ENCODE data around the gene BCR.

BCR gene

DNA sequence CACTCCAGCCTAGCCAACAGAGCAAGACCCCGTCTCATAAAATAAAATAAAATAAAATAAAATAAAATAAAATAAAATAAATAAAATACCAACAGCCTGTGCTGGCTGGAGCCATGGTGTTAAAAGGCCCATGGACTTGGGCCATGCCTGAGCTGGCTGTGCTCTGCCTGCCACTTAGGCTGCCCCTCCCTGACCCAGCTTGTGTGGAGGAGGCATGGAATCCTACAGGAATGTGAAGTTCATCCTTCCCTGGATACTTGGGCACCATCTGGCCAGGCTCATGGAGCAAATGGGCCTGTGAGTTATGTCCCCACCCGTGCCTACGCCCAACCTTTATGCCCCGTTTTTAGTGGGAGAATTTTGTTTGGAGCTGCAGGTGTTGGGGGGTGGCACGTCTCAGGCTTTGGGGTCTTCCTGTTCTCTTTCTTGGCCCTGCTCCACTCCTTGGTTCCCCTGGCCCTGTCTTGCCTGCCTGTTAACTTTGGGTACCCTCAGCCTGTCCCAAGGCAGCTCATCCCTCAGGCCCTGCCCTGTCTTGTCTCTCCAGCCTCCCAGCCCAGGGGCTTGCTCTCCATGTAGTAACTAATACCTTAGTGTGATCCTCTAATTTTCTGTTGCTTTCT, 51.3 kb downstream of the BCR start:
- TF ChIP-seq, protein P1, sequence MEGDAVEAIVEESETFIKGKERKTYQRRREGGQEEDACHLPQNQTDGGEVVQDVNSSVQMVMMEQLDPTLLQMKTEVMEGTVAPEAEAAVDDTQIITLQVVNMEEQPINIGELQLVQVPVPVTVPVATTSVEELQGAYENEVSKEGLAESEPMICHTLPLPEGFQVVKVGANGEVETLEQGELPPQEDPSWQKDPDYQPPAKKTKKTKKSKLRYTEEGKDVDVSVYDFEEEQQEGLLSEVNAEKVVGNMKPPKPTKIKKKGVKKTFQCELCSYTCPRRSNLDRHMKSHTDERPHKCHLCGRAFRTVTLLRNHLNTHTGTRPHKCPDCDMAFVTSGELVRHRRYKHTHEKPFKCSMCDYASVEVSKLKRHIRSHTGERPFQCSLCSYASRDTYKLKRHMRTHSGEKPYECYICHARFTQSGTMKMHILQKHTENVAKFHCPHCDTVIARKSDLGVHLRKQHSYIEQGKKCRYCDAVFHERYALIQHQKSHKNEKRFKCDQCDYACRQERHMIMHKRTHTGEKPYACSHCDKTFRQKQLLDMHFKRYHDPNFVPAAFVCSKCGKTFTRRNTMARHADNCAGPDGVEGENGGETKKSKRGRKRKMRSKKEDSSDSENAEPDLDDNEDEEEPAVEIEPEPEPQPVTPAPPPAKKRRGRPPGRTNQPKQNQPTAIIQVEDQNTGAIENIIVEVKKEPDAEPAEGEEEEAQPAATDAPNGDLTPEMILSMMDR (IDR thresholded peaks at IDR 0.05; ENCODE audit: insufficient read depth, low read length, poor library complexity, severe bottlenecking), result no peak
- DNase-seq (ENCODE audit: extremely low read depth, insufficient read length), result no peak
- no peak overlapping the region for H3K4me3 ChIP-seq (replicated peaks; ENCODE audit: low read depth, low read length)
- H3K27me3 ChIP-seq (replicated peaks; ENCODE audit: control insufficient read depth, insufficient read depth, low read length), result no peaks in the 10 kb centered on the region
- H3K36me3 ChIP-seq (ENCODE audit: control insufficient read depth, insufficient read depth, low read length), result 0 out of 2 replicates have a peak, but pooled peaks cover 1% of the 10 kb centered on the region

DNA sequence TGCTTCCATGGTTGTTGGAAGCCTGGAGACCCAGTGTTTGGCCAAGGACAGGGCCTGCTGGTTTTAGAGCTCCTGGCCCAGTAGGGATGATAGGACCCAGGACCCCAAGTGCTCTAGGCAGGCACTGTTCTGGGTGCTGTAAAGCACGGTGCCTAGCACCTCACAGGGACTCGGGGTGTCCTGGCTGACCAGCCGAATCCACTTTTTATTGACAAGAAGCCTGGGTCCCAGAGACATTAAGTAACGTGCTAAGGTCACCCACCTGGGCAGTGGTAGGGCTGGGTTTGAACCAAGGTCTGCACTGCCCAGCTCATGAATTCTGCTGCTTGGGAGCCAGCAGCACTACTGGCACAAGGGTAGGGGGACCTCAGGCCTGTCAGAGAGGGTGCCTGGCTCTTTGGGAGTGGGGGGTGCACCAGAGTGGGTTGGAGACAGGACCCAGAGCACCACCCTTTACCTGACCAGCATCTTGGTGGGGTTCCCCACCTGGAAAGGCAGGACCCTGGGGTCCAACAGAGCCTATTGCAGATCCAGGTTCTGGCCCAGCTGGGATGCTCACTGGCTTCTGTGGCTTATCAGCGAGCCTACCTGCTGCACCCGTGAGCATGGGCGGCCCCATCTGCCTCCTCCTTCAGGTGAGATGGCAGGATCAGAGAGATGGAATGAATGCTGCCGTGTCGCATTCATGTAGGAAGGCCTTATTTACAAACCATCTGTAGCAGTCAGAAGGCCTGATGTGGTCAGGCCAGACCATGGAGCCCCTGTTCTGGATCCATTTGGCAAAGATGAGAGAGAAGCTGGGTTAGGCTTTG, 52.0 kb downstream of the BCR start:
- Histone ChIP-seq H3K27me3 (replicated peaks; ENCODE audit: control insufficient read depth, insufficient read depth, low read length) (no peaks in the 10 kb centered on the region), H3K4me3 (replicated peaks; ENCODE audit: low read depth, low read length) (no peak overlapping the region), H3K36me3 (ENCODE audit: control insufficient read depth, insufficient read depth, low read length) (peaks cover 1% of the 10 kb centered on the region; the same call in 1 of the 2 replicates)
- no peak for DNase-seq (ENCODE audit: extremely low read depth, insufficient read length)
- TF ChIP-seq, protein P1 (IDR thresholded peaks at IDR 0.05; ENCODE audit: insufficient read depth, low read length, poor library complexity, severe bottlenecking), result no peak

DNA sequence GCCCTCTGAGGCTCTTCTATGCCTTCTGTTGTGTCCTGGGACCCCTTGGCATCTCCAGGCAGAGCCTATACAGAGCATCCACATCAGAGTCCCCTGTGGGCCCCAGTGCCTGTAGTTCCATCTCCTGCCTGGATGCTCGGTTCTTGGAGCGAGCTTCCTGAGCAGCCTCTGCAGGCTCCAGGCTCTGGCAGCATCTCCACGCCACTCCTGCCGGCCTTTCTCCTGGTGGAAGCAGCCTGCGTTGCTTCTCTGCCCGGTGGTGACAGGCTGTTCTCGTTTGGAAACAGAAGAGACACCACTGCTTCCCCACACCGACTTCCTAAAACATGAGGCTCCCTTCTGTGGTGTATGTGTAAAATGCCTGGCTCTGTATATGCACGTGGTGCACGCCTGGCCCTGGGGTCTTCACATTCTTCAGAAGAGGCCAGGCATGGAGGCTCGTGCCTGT, 52.8 kb downstream of the BCR start:
- Histone ChIP-seq H3K27me3 (replicated peaks; ENCODE audit: control insufficient read depth, insufficient read depth, low read length) (no peaks in the 10 kb centered on the region), H3K4me3 (replicated peaks; ENCODE audit: low read depth, low read length) (no peak overlapping the region), H3K36me3 (ENCODE audit: control insufficient read depth, insufficient read depth, low read length) (peaks cover 1% of the 10 kb centered on the region; the same call in 1 of the 2 replicates)
- TF ChIP-seq, protein P1 (IDR thresholded peaks at IDR 0.05; ENCODE audit: insufficient read depth, low read length, poor library complexity, severe bottlenecking), result no peak
- DNase-seq (ENCODE audit: extremely low read depth, insufficient read length), result no peak

DNA sequence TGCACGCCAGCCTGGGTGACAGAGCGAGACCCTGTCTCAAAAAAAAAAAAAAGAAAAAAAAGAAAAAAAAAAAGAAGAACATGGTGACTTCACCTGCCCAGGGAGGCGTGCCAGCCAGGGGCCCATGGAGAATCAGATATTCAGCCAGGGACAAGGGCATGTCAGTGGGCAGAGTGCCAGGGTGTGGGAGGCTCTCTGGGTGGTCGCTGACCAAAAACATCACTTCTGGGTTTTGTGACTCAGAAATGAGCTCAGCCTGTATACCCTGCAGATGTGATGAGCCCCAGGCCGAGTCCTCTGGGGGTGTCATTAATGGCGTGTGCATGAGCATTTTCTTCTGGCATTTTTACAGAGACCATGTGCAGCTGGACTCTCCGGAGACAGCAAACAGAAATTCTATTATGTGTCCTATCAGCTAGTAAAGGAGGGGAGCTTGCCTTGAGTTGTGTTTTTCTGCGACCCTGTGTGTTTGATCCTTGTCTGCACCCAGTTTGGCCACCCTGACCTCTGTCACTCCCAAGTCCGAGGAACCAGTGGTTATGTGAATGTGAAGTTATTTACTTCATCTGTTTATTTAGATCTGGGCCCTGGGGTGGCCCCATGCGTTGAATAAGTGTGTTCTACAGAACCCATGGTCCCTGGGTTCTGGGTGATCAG, 53.6 kb downstream of the BCR start:
- no peaks in the 10 kb centered on the region for H3K27me3 ChIP-seq (replicated peaks; ENCODE audit: control insufficient read depth, insufficient read depth, low read length)
- DNase-seq (ENCODE audit: extremely low read depth, insufficient read length), result no peak
- peaks cover 1% of the 10 kb centered on the region; the same call in 1 of the 2 replicates for H3K36me3 ChIP-seq (ENCODE audit: control insufficient read depth, insufficient read depth, low read length)
- TF ChIP-seq, protein P1 (IDR thresholded peaks at IDR 0.05; ENCODE audit: insufficient read depth, low read length, poor library complexity, severe bottlenecking), result no peak
- no peak overlapping the region for H3K4me3 ChIP-seq (replicated peaks; ENCODE audit: low read depth, low read length)

DNA sequence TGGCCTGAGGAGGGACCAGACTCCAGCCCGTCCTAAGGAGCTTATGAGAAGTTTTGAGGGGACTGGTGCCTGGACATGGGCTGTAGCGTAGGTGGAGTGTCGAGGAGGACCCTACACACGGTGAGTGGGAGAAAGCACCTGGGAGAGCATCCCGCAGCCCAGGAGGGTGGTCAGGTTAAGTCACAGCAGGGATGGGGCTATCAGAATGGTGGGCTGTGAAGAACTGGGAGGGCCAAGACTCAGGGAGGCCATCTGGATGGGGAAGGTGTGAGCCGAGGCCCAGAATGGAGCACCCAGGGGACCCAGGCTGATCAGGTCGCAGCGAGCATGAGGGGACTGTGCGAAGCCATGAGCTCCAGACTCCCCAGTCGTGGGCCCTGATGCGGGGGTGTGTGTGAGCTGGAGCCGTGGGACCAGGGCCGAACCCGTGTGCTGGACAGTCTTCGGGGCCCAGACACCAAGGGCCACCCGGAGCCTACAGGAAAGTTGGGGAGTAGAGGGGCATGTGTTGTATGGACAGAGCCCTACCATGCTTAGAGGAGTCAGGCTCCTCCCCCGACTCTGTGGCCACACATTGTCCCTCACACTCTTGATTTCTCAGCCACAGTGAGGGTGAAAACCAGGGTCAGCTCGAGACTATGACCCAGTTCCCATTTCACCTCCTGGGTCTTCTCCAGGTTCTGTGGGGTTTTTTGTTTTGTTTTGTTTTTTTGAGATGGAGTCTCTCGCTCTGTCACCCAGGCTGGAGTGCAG, 54.3 kb downstream of the BCR start:
- DNase-seq (ENCODE audit: extremely low read depth, insufficient read length), result no peak
- Histone ChIP-seq H3K27me3 (replicated peaks; ENCODE audit: control insufficient read depth, insufficient read depth, low read length) (no peaks in the 10 kb centered on the region), H3K4me3 (replicated peaks; ENCODE audit: low read depth, low read length) (no peak overlapping the region), H3K36me3 (ENCODE audit: control insufficient read depth, insufficient read depth, low read length) (peaks cover 1% of the 10 kb centered on the region; the same call in 1 of the 2 replicates)
- TF ChIP-seq, protein P1 (IDR thresholded peaks at IDR 0.05; ENCODE audit: insufficient read depth, low read length, poor library complexity, severe bottlenecking), result no peak

Measured in GM06990 (cell line).